CD14-positive monocyte (primary cell): ENCODE measurements around the gene CGN. TPM values are rescaled to one million over a fixed set of nuclear protein-coding genes. Genes with fewer than 3 reads are reported as not detected.

Experiments
- DNase-seq, 3 donors: peaks; one replicate each; pipeline ENCODE4 v3.0.0-alpha.2; 2011 to 2022
- H2AFZ ChIP-seq: 2 replicates; pipeline ENCODE4 v1.6.0; 2012; ENCODE audit warnings: mild to moderate bottlenecking, low read depth, low read length, inconsistent platforms; ENCODE audit not compliant: insufficient read depth, poor library complexity, severe bottlenecking
- H3K27ac ChIP-seq, 2 donors: 1 replicate in 1 of 2; 2 replicates in 1 of 2; pipeline ENCODE4 v1.5.1; 2012 to 2013; ENCODE audit warnings: low read length in 2 of 2, control low read depth in 1 of 2, inconsistent platforms in 1 of 2, low read depth in 1 of 2, mild to moderate bottlenecking in 1 of 2
- H3K27me3 ChIP-seq, 2 donors: one replicate each; pipeline versions ENCODE4 v1.6.0 to v1.6.1; 2011 to 2013; ENCODE audit warnings: low read length in 2 of 2; ENCODE audit not compliant: control insufficient read depth in 2 of 2, insufficient read depth in 2 of 2
- H3K36me3 ChIP-seq, 2 donors: replicated peaks in 1 of 2; 1 replicate in 1 of 2; 2 replicates in 1 of 2; pipeline versions ENCODE4 v1.5.1 to v1.6.1; 2012 to 2013; ENCODE audit warnings: low read length in 2 of 2, control low read depth in 1 of 2, inconsistent platforms in 1 of 2, mild to moderate bottlenecking in 1 of 2; ENCODE audit not compliant: insufficient read depth in 2 of 2, control insufficient read depth in 1 of 2
- H3K4me1 ChIP-seq, 2 donors: 1 replicate in 1 of 2; 2 replicates in 1 of 2; pipeline versions ENCODE4 v1.5.1 to v1.6.1; 2012 to 2013; ENCODE audit warnings: low read length in 2 of 2, control low read depth in 1 of 2, inconsistent platforms in 1 of 2, mild to moderate bottlenecking in 1 of 2, moderate library complexity in 1 of 2; ENCODE audit not compliant: insufficient read depth in 2 of 2, control insufficient read depth in 1 of 2
- H3K4me2 ChIP-seq: replicated peaks from 2 replicates; pipeline ENCODE3; 2012; ENCODE audit warnings: low read length, moderate library complexity, mild to moderate bottlenecking; ENCODE audit not compliant: poor library complexity, severe bottlenecking; ENCODE audit errors: extremely low read depth
- H3K4me3 ChIP-seq, 3 experiments: fragments of 200-600 bp in 1 of 3; sonication (generic) in 1 of 3; replicated peaks in 1 of 3; 1 replicate in 2 of 3; 2 replicates in 1 of 3; pipeline ENCODE4 v1.5.1; 2011 to 2013; ENCODE audit warnings: low read length in 3 of 3, mild to moderate bottlenecking in 3 of 3, control low read depth in 2 of 3, low read depth in 2 of 3, inconsistent platforms in 1 of 3, moderate library complexity in 1 of 3
- H3K79me2 ChIP-seq: 2 replicates; pipeline ENCODE4 v1.6.0; 2012; ENCODE audit warnings: mild to moderate bottlenecking, control low read depth, inconsistent platforms, low read length, moderate library complexity; ENCODE audit not compliant: insufficient read depth
- H3K9ac ChIP-seq: 2 replicates; pipeline ENCODE4 v1.6.0; 2017; ENCODE audit warnings: low read length, mild to moderate bottlenecking; ENCODE audit not compliant: insufficient read depth, poor library complexity, severe bottlenecking
- H3K9me3 ChIP-seq, 2 donors: replicated peaks in 1 of 2; 1 replicate in 1 of 2; 2 replicates in 1 of 2; pipeline versions ENCODE4 v1.5.1 to v1.6.1; 2012 to 2013; ENCODE audit warnings: low read length in 2 of 2, control low read depth in 1 of 2; ENCODE audit not compliant: control insufficient read depth in 1 of 2, insufficient read depth in 1 of 2
- H4K20me1 ChIP-seq: 2 replicates; pipeline ENCODE4 v1.6.0; 2012; ENCODE audit warnings: mild to moderate bottlenecking, low read length, control low read depth, moderate library complexity; ENCODE audit not compliant: insufficient read depth
- H3K27ac Mint-ChIP-seq, 7 donors: one replicate each; pipeline ENCODE4 v1.8.0; 2020; ENCODE audit warnings: mild to moderate bottlenecking in 7 of 7, mixed read lengths in 7 of 7, moderate library complexity in 6 of 7, inconsistent platforms in 2 of 7
- H3K27me3 Mint-ChIP-seq, 3 donors: one replicate each; pipeline ENCODE4 v1.8.0; 2021 to 2022; ENCODE audit warnings: low read depth in 3 of 3, mild to moderate bottlenecking in 3 of 3, mixed read lengths in 3 of 3, moderate library complexity in 3 of 3, inconsistent platforms in 1 of 3
- H3K36me3 Mint-ChIP-seq, 2 donors: one replicate each; pipeline ENCODE4 v1.8.0; 2020; ENCODE audit warnings: mixed read lengths in 2 of 2, inconsistent platforms in 1 of 2, mild to moderate bottlenecking in 1 of 2
- H3K4me1 Mint-ChIP-seq: one replicate; pipeline ENCODE4 v1.8.0; 2020; ENCODE audit warnings: mild to moderate bottlenecking, mixed read lengths
- H3K4me3 Mint-ChIP-seq, 2 donors: one replicate each; pipeline ENCODE4 v1.8.0; 2020; ENCODE audit warnings: mild to moderate bottlenecking in 2 of 2, mixed read lengths in 2 of 2, moderate library complexity in 1 of 2
- H3K9me3 Mint-ChIP-seq, 7 donors: one replicate each; pipeline ENCODE4 v1.8.0; 2020 to 2022; ENCODE audit warnings: mixed read lengths in 7 of 7, mild to moderate bottlenecking in 6 of 7, moderate library complexity in 6 of 7, inconsistent platforms in 2 of 7
- CTCF ChIP-seq: fragments of 200-600 bp; IDR thresholded peaks from one replicate; pipeline ENCODE4 v1.8.0; 2022; ENCODE audit warnings: antibody characterized with exemption, mild to moderate bottlenecking
- WGBS: methylation state at CpG from one replicate; pipeline ENCODE4 v1.1.5; 2013; ENCODE audit warnings: missing lambda C conversion rate; ENCODE audit not compliant: insufficient coverage; 5-methylcytosine and 5-hydroxymethylcytosine counted together
- intact Hi-C, 2 donors: fragments of 100-400 bp; cut with micrococcal nuclease; formaldehyde crosslinking; loops; one replicate each; pipeline versions ENCODE4 v1.15.0 to v1.15.1; 2023
- polyA plus RNA-seq, 3 donors: library from polyadenylated mRNA; depleted of rRNA in 1 of 3; unstranded in 2 of 3; stranded (reverse) in 1 of 3; fragments of 300-500 nt in 2 of 3; fragments of >200 nt in 1 of 3; fragmentation: Illumina TruSeq in 2 of 3; gene quantifications; 1 replicate in 2 of 3; 2 replicates in 1 of 3; pipeline ENCODE4 v1.2.3, GENCODE V29; 2012 to 2021

The CGN gene
- polyA plus RNA-seq, 3 donors, result not detected

GRCh38 chr1:151502035-151502700 is 9.0 kb upstream of the CGN start:
- 90% methylated on average over 5 of the region's 5 CpGs for WGBS
- peaks cover 10 to 14% (median 11%) of the 10 kb centered on the region in 3 donors for H3K27me3 Mint-ChIP-seq
- no peaks in the 10 kb centered on the region for H3K4me1 ChIP-seq
- no peak overlapping the region for H3K27ac ChIP-seq
- no peak overlapping the region for H3K9ac ChIP-seq
- no peak for TF ChIP-seq CTCF
- H3K4me1 Mint-ChIP-seq, result no peaks in the 10 kb centered on the region
- no peaks in the 10 kb centered on the region for H3K36me3 ChIP-seq
- H3K4me2 ChIP-seq, result no peak overlapping the region
- H3K9me3 ChIP-seq, result no peaks in the 10 kb centered on the region
- H3K9me3 Mint-ChIP-seq, result peaks cover 0 to 4% (median 0%) of the 10 kb centered on the region in 7 donors
- H2AFZ ChIP-seq, result no peak overlapping the region
- no peak overlapping the region for H3K27ac Mint-ChIP-seq
- no peak overlapping the region for H3K4me3 ChIP-seq
- H3K36me3 Mint-ChIP-seq, result no peaks in the 10 kb centered on the region
- DNase-seq, result no peak
- no peaks in the 10 kb centered on the region for H3K79me2 ChIP-seq
- no peaks in the 10 kb centered on the region for H4K20me1 ChIP-seq
- H3K27me3 ChIP-seq, result peaks cover 0 to 3% of the 10 kb centered on the region in 2 donors
- intact Hi-C loops, result no loop called here
- no peak overlapping the region for H3K4me3 Mint-ChIP-seq

GRCh38 chr1:151502859-151503780 is 8.1 kb upstream of the CGN start:
- no peak for DNase-seq
- Histone ChIP-seq H3K4me2 (no peak overlapping the region), H4K20me1 (no peaks in the 10 kb centered on the region), H3K79me2 (no peaks in the 10 kb centered on the region), H3K9ac (no peak overlapping the region), H3K9me3 (no peaks in the 10 kb centered on the region), H3K4me1 (no peaks in the 10 kb centered on the region), H3K4me3 (no peak overlapping the region), H3K27ac (no peak overlapping the region), H2AFZ (no peak overlapping the region), H3K27me3 (peaks cover 0 to 5% of the 10 kb centered on the region in 2 donors), H3K36me3 (no peaks in the 10 kb centered on the region)
- no peak for TF ChIP-seq CTCF
- Mint-ChIP-seq H3K27me3 (peaks cover 13 to 15% (median 14%) of the 10 kb centered on the region in 3 donors), H3K4me1 (no peaks in the 10 kb centered on the region), H3K27ac (no peak overlapping the region), H3K9me3 (no peaks in the 10 kb centered on the region), H3K36me3 (no peaks in the 10 kb centered on the region), H3K4me3 (no peak overlapping the region)
- WGBS, result 59% methylated on average over 2 of the region's 7 CpGs
- intact Hi-C loops, result no loop called here
